SK-N-SH treated with all-trans-retinoic acid at 6 μM for 48 hours (cell line): ENCODE results near the gene PACS1.

Source experiments
- CREB5 ChIP-seq: fragments of 250-450 bp; sonication (Bioruptor Pico); IDR thresholded peaks from 2 replicates; pipeline ENCODE4 v1.5.1; 2020; ENCODE audit warnings: low read depth, mild to moderate bottlenecking, moderate library complexity
- ESRRG ChIP-seq: fragments of 250-450 bp; sonication (Bioruptor Pico); IDR thresholded peaks from 2 replicates; pipeline ENCODE4 v1.6.1; 2021; ENCODE audit warnings: mild to moderate bottlenecking
- PATZ1 ChIP-seq: fragments of 250-450 bp; sonication (Bioruptor Pico); IDR thresholded peaks from 2 replicates; pipeline ENCODE4 v1.8.0; 2020; ENCODE audit warnings: mild to moderate bottlenecking, moderate library complexity, borderline replicate concordance
- TOX ChIP-seq: fragments of 250-450 bp; sonication (Bioruptor Pico); IDR thresholded peaks from 2 replicates; pipeline ENCODE4 v1.8.0; 2021; ENCODE audit warnings: mild to moderate bottlenecking, moderate library complexity, borderline replicate concordance
- TSHZ2 ChIP-seq: fragments of 250-450 bp; sonication (Bioruptor Pico); IDR thresholded peaks from 2 replicates; pipeline ENCODE4 v1.5.0; 2020; ENCODE audit warnings: mild to moderate bottlenecking, moderate library complexity
- ZFP3 ChIP-seq: fragments of 250-450 bp; sonication (Bioruptor Pico); IDR thresholded peaks from 2 replicates; pipeline ENCODE4 v1.5.0; 2020; ENCODE audit warnings: mild to moderate bottlenecking, moderate library complexity

GRCh38 chr11:66150140-66150539, 80.1 kb downstream of the PACS1 start:
- TF ChIP-seq TOX (CRISPR knock-in tag) (no peak), ZFP3 (CRISPR knock-in tag) (no peak), ESRRG (no peak), TSHZ2 (CRISPR knock-in tag) (no peak), CREB5 (CRISPR knock-in tag) (no peak), PATZ1 (CRISPR knock-in tag) (no peak)
